HG03565 (cell line): ENCODE results near the gene SH2D2A.

Experiments used
- ATAC-seq: cut with Tn5 transposase; IDR thresholded peaks from one replicate; pipeline ENCODE4 v1.9.1; 2021; ENCODE audit warnings: mild to moderate bottlenecking, moderate library complexity; ENCODE audit not compliant: unreplicated experiment

The SH2D2A gene

DNA sequence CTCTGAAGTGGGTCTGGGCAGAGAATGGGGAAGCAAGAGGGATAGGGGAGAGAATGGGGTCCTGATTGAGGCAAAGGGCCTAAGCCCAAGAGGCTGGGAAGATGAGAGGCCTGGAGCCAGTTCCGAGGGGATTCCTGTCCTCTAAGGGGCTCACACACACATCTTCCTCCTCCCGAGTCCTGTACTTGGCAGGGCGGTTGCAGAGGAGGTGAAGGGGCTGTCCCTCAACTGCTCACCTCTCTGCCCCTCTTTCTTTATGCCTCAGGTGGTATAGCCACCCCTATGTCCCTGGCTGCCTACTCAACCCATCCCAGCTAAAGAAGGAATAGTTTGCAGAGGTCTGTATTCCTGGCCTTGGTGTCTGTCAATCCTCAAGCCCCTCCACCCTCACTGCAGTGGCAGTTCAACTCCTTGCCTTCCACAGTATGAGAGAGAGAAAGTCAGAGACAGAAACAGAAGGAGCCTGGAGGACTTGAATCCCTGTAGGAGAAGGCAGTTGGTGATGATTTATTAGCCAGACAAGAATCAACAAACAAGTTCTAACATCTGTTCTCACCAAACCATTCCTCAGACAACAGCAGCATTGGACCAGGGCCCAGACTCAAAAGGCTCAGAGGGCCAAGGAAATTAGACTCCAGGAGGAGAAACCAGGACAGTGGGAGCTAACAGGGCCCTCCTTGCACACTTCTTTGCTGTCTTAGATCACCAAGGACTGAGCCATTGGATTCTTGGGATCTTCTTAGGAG, 10.7 kb downstream of the SH2D2A start:
- ATAC-seq: no peak

- no peak for ATAC-seq
Measured at GRCh38 chr1:156804572-156805243, 11.9 kb downstream of the SH2D2A start.

GRCh38 chr1:156804026-156804425, 12.6 kb downstream of the SH2D2A start:
- ATAC-seq: no peak

DNA sequence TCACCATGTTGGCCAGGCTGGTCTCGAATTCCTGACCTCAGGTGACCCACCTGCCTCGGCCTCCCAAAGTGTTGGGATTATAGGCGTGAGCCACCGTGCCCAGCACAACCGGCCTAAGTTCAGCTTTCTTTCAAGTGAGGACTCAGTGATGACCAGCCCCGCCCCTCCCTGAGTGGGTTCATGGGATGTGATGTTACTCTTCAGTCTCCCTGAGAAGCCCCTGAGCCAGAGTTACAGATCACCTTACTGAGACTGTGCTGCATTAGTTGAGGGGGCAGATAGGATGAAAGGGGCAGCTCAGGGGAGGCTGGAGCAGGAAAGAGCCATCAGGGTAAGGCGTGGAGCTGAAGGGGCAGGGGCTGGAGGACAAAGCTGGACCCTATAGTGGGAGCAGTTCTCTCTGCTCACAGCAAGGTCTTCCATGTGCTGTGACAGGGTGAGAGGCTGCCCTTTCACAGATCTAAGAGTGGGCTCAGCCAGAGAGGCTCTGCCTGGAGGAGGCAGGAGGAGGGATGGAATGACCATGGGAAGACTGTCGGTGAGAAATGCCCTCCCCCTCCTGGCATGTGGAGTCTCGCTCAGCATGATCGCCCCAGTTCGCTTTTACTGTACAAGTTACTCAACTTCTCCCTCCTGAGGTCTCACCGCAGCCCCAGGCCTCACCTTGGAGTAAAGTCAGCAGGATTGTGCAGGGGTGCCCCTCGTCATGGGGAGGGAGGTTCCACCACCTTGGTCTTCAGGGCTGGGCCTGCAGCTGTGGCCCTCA, 13.4 kb downstream of the SH2D2A start:
- ATAC-seq: no peak

GRCh38 chr1:156802421-156802935, 14.2 kb downstream of the SH2D2A start:
- ATAC-seq: no peak

DNA sequence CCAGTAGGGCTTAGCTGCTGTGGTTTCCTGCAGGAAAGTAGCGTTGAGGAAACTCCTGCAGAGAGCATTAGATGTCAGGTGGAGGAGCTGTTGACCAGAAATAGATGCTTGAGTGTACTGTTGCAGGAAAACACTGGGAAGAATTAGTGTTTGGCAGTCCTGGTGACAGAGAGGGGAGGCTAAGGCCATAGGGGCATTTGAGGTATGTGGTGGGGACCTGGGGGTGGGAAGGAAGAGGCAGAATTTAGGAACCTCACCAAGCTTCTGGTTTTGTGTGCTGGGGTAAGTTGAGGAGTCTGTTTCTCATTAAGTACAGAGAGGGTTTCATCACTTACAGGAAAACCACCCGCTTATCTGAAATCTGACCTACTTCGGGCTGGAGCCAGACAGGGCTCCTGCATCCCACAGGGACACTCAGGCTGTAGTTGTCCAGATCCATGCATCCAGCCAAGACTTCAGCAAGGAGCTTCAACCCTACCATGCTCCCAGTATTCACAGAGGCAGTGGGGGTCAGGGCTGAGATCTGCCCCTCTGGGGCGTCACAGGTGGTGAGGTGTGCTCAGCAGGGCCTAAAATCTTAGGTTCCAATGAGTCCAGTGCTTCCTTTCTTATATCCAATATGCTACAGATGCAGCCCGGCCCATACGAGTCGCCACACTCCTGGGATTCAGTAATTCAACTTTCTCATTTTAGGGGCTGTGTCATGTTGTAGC, 15.1 kb downstream of the SH2D2A start:
- ATAC-seq: no peak

DNA sequence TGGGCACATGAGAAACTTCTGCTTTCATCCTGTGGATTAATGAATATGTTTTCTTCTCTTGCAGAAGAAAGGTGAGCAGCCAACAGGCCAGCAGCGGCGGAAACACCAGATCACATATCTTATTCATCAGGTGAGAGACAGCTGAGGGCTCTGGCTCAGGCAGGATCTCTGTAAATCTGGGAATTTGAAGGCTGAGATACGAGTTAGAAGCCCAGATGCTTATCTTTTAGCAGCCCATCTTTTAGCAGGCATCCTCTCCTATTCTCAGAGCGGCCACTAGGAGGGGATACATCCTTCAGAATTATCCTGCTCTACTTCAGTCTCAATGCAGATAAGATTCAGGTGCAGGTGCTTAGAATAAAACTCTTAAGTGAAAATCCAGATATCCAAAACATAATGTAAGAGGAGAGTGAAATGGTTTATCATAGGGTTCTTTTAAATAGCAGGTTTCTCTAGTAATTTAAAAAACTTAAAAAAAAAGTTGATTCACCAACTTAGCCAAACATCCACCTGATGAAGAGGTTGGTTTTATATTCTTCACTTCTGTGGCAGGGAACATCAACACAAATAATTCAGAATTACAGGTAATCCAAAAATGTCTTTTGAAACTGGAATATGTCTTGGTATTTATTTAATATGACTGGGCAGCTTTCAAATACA, 19.3 kb downstream of the SH2D2A start:
- no peak for ATAC-seq

- ATAC-seq: no peak
Measured at GRCh38 chr1:156796340-156797097, 20.1 kb downstream of the SH2D2A start.

- no peak for ATAC-seq
Measured at GRCh38 chr1:156795787-156796186, 20.9 kb downstream of the SH2D2A start.

- no peak for ATAC-seq
Measured at GRCh38 chr1:156795374-156795733, 21.3 kb downstream of the SH2D2A start.

DNA sequence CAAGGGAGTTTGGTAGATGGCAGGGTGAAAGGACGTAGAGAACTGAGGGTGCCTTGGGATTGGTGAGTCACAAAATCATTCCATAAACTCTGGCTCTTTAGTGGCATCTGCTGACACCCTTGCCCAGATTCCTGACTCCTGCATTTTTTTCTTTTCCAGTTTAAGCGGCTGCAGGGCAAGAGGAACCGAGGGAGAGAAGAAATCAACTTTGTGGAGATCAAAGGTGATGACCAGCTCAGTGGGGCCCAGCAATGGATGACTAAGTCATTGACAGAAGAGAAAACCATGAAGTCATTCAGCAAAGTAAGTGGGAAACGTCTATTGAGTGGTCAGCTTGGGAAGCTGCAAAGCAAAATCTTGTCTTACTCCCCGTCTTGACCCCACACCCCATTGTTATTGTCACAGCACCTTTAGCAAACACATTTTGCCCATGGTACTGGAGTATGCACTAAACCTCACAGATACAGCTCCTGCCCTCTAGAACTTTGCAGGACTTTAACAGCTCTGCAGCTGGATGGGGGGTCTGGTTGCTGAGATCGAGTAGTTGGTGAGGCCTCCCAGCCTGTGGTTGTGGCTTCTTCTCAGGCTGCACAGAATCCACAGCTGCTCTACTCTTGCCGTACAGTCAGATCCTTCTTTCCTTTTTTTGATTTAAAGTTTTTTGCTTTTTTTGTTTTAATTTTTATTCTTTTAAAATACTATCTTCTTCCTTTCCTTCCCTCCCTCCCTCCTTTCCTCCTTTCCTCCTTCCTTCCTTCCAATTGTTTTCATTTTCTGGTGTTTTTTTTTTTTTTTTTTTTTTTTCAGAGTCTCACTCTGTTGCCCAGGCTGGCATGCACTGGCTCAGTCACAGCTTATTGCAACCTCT, 21.9 kb downstream of the SH2D2A start:
- ATAC-seq: no peak

DNA sequence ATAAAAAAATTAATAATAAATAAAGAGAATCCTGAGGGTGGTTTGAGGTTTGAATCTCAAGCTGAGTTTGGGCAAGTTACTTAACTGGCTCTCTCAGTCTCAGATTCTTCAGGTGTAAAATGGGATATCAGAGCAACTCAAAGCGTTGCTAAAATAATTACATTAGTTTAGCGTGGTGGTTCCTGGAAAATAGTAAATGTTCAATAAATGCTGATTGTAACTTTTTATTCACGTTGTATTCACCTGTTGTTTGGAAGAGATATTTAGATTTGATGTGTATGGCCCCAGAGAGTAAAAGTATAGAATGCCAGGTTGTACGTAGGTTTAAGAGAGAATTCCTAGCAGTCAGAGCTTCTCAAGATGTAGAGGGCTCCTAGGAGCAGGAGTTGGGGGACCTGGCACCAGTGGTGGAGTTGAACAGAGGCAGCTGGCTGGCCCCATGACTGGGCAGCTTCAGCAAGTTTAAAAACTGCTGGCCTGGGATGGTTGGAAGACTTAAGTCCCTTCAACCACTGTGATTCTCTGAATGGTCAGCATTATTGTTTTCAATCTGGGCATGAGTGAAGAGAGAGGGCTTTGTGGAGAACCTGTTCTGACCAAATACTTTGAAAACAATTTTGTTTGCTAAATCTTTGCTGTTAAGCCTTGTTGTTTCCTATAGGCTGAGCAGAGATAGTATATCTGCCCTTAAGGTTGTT, 26.9 kb downstream of the SH2D2A start:
- no peak for ATAC-seq

DNA sequence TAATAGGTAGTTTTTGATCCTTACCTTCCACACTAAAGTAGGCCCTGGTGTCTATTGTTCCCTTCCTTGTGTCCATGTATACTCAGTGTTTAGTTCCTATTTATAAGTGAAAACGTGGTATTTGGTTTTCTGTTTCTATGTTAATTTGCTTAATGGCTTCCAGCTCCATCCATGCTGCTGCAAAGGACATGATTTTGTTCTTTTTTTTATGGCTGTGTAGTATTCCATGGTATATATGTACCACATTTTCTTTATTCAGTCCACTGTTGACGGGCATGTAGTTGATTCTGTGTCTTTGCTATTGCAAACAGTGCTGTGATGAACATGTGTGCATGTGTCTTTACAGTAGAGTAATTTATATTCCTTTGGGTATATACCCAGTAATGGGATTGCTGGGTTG, 28.5 kb downstream of the SH2D2A start:
- no peak for ATAC-seq

GRCh38 chr1:156786640-156787039, 30.0 kb downstream of the SH2D2A start:
- ATAC-seq: no peak

GRCh38 chr1:156785458-156785857, 31.2 kb downstream of the SH2D2A start:
- ATAC-seq: no peak

DNA sequence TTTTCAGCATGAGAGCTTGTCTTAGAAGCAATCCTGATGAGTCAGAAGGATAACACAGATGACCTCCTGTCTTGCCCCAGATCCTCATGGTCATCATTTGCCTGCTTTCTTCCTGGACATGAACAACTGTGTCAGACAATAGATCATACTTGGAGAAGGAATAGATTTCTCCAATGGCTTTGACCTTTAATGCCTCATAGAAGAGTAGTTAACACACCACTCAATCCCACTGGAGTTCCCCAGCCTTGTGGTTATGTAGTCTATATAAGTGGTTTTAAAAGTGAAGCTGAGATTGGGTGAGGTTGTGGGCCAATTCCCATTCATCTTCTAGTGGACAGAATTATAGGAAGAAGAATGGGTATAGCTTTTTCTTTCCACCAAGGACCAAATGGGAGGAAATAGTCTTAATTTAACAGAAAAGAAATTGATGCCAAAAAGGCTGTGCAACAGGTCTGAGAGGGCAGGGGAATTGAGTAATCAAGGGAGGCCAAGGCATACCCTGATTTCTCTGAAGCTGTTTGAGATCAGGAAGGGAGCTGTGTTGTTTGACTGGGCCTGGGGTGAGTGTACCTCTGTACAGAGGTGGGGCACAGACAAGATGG, 35.0 kb downstream of the SH2D2A start:
- no peak for ATAC-seq

GRCh38 chr1:156777573-156777972, 39.1 kb downstream of the SH2D2A start:
- ATAC-seq: no peak

DNA sequence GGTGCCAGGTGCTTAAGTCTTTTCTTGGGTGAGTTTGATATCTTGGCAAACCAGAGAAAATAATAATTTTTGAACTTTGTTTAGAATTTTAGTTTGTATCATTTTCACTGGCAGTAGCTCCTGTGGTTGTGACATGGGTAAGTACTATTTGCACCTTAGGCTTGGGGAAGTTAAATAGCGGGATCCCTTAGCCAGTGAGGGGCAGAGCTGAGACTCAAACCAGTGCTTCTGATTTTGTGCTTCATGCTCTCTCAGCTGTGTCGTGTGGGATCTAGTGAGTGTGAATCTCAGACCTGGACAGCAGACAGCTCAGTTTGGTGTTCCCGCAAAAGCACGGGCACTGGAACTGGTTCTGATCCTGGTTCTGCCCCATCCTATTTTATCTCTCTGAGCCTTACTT, 39.7 kb downstream of the SH2D2A start:
- no peak for ATAC-seq
